ENCODE measurements around the gene MYH6.

GRCh38 chr14:23396781-23397407, 11.2 kb downstream of the MYH6 start:
- TF ChIP-seq CTCF (IDR thresholded peaks at IDR 0.05; ENCODE audit: low read depth, low read length, missing input control) = no peak
- TF ChIP-seq FOXA1 (IDR thresholded peaks at IDR 0.05) = no peak
- TF ChIP-seq JUND (IDR thresholded peaks at IDR 0.05) = no peak
- no peak for TF ChIP-seq RAD21 (IDR thresholded peaks at IDR 0.05)
- TF ChIP-seq SP1 (IDR thresholded peaks at IDR 0.05) = no peak
- TF ChIP-seq REST (IDR thresholded peaks at IDR 0.05) = no peak
- TF ChIP-seq RXRA (IDR thresholded peaks at IDR 0.05) = no peak

All from liver (tissue), 3 donors.